Fibroblast of lung (primary cell): ENCODE measurements around the gene SCG3.

ENCODE experiments used
- EZH2 ChIP-seq: IDR thresholded peaks from 2 replicates; pipeline ENCODE4 v1.5.1; 2012; ENCODE audit warnings: low read length, control low read depth, mild to moderate bottlenecking; ENCODE audit errors: missing control alignments
- TF ChIP-seq, protein P1 (sequence below), 2 donors: IDR thresholded peaks in 1 of 2; conservative IDR thresholded peaks in 1 of 2; 1 replicate in 1 of 2; 2 replicates in 1 of 2; pipeline ENCODE4 v1.5.1; 2011 to 2012; ENCODE audit warnings: low read length in 2 of 2, control low read depth in 1 of 2, inconsistent platforms in 1 of 2, low read depth in 1 of 2, mild to moderate bottlenecking in 1 of 2

DNA sequence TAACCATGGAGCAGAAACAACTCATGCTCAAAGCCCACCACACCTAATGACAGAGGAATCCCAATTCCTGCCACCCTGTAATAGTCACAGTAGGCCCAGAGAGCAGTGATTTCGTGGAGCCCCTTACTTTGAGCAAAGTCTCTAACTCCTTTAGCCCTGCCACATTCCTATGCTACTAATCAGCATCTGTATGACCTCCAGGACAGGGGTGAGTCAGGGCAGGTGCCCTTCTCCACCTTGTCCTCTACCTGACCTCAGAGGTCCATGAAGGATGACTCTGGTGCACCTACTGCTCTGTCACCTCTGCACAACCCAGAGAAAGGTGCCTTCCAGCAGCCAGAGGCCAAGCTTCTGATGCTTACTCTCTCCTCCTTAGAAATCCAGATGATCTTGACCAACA lies 6.1 kb upstream of the SCG3 start:
- TF ChIP-seq, protein P1, sequence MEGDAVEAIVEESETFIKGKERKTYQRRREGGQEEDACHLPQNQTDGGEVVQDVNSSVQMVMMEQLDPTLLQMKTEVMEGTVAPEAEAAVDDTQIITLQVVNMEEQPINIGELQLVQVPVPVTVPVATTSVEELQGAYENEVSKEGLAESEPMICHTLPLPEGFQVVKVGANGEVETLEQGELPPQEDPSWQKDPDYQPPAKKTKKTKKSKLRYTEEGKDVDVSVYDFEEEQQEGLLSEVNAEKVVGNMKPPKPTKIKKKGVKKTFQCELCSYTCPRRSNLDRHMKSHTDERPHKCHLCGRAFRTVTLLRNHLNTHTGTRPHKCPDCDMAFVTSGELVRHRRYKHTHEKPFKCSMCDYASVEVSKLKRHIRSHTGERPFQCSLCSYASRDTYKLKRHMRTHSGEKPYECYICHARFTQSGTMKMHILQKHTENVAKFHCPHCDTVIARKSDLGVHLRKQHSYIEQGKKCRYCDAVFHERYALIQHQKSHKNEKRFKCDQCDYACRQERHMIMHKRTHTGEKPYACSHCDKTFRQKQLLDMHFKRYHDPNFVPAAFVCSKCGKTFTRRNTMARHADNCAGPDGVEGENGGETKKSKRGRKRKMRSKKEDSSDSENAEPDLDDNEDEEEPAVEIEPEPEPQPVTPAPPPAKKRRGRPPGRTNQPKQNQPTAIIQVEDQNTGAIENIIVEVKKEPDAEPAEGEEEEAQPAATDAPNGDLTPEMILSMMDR (conservative IDR thresholded peaks at IDR 0.05 in 1 of 2, IDR thresholded peaks at IDR 0.05 in 1 of 2; ENCODE audit: low read depth in 1 of 2, low read length in 2 of 2), result no peak
- TF ChIP-seq EZH2, result no peak
